ENCODE results near the gene SH3BP4. TPM values are rescaled to one million over a fixed set of nuclear protein-coding genes. Genes with fewer than 3 reads are reported as not detected.

SH3BP4 gene
- polyA plus RNA-seq, 1 donor (not counting 4 experiments of a cell fraction or from before 2014, with no cell fraction given) = 50.4 TPM

DNA sequence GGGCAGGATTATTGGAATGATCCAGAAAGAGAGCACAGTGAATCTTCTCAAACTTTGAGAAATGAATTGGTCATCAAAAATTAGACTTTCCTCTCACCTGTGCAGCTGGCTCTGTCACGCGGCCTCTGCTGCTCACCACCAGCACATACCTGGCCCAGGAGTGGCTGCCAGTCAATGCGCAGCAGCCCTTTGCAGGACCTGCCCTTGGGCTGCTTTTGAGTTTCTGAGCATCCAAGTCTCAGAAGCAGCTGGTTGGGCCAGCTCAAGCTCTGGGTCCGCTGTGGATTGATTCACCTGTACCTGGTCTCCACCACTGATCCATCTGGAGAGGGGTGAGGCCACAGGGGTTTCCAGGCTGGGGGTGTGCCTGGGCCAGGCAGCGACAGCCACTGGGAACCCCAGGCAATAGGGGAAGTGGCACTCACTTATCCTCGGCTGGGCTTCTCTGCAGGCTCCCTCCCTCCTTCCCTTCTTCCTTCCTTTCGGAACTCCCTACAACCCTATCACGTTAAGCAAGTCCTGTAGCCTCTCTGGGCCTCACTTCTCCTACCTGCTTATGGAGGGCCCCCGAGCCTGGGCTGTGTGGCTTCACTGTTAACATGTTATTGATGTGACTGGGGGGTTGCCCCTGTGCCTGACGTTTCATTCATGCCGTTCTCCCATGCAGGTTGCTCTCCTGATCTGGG is 48.1 kb downstream of the SH3BP4 start:
- Histone ChIP-seq H3K9ac (ENCODE audit: control insufficient read depth, extremely low read depth, insufficient read depth, low read length) (no peak overlapping the region), H4K20me1 (ENCODE audit: control insufficient read depth, extremely low read depth, insufficient read depth, low read length) (peaks cover 6% of the 10 kb centered on the region), H3K79me2 (ENCODE audit: control insufficient read depth, insufficient read depth, low read length) (peaks cover 82% of the 10 kb centered on the region), H3K4me1 (ENCODE audit: control insufficient read depth, extremely low read depth, insufficient read depth, low read length) (no peaks in the 10 kb centered on the region), H3K27ac (ENCODE audit: control insufficient read depth, insufficient read depth, low read length) (no peak overlapping the region), H3K36me3 (ENCODE audit: control insufficient read depth in 2 of 2, extremely low read depth in 1 of 2, insufficient read depth in 2 of 2, low read length in 2 of 2) (peaks cover 32 to 54% of the 10 kb centered on the region in 2 experiments), H2AFZ (ENCODE audit: control insufficient read depth, low read length) (no peak overlapping the region), H3K4me2 (ENCODE audit: control insufficient read depth, extremely low read depth, insufficient read depth, low read depth, low read length) (no peak overlapping the region), H3K4me3 (ENCODE audit: control insufficient read depth in 2 of 3, extremely low read depth in 1 of 3, insufficient read depth in 2 of 3, low read depth in 1 of 3, low read length in 3 of 3) (no peak overlapping the region), H3K27me3 (ENCODE audit: control insufficient read depth, extremely low read depth, insufficient read depth, low read length) (no peaks in the 10 kb centered on the region), H3K9me1 (ENCODE audit: control insufficient read depth, extremely low read depth, insufficient read depth, low read length) (peaks cover 6% of the 10 kb centered on the region), H3K9me3 (ENCODE audit: control insufficient read depth, low read depth, low read length) (no peaks in the 10 kb centered on the region)
- dilution Hi-C loops (cut with MboI; ENCODE audit: extremely low pct_ligation_motif_present, low sequenced_read_pairs) = no loop called here
- FAIRE-seq (no peak), DNase-seq (ENCODE audit: low read depth, low spot score) (no peak)
- TF ChIP-seq CTCF (optimal IDR thresholded peaks at IDR 0.05 in 1 of 3, IDR thresholded peaks at IDR 0.05 in 1 of 3, conservative IDR thresholded peaks at IDR 0.05 in 1 of 3; ENCODE audit: extremely low read depth in 1 of 3, insufficient read depth in 2 of 3, low read length in 3 of 3) = no peak
- TF ChIP-seq EZH2 (IDR thresholded peaks at IDR 0.05; ENCODE audit: low read length) = no peak

DNA sequence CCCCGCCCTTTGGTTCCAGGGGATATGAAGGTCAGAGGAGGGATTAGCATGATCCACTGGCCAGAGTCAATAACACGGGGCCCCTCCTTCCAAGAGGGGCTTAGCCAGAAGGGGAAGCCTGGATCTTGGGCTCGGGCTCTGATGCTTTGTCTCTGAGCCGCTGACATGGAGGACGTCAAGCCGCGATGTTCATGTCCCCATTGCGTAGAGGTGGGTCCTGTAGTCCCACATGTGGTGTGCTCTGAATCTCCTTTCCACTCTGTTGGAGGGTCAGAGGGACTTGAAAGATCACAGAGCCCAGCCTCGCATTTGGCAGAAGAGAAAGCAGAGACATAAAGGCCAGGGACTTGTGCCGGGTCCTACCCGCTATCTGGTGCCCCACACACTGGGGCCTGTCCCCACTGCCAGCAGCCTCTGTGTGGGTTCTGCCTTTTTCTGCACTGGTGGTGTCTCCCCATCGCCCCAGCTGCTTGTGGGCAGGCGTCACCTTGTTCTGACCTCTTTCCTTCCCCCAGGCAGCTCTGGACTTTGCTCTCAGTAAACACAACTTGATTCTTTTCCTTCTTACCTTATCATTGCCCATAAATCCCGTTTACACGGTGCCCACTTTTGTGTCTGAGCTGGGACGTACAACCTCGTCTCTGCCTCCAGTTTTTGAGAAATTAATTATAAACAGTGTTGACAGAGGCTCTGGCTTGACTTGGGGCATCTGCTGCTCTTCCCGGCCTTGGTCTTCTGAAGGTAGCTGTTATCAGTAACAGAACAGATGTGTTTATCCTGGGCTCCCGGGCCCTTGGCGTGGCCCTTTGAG is 48.8 kb downstream of the SH3BP4 start:
- Histone ChIP-seq H2AFZ (ENCODE audit: control insufficient read depth, low read length) (no peak overlapping the region), H3K4me3 (ENCODE audit: control insufficient read depth in 2 of 3, extremely low read depth in 1 of 3, insufficient read depth in 2 of 3, low read depth in 1 of 3, low read length in 3 of 3) (no peak overlapping the region), H4K20me1 (ENCODE audit: control insufficient read depth, extremely low read depth, insufficient read depth, low read length) (peaks cover 6% of the 10 kb centered on the region), H3K36me3 (ENCODE audit: control insufficient read depth in 2 of 2, extremely low read depth in 1 of 2, insufficient read depth in 2 of 2, low read length in 2 of 2) (peaks cover 34 to 55% of the 10 kb centered on the region in 2 experiments), H3K4me1 (ENCODE audit: control insufficient read depth, extremely low read depth, insufficient read depth, low read length) (peaks cover 4% of the 10 kb centered on the region), H3K9me1 (ENCODE audit: control insufficient read depth, extremely low read depth, insufficient read depth, low read length) (peaks cover 9% of the 10 kb centered on the region), H3K79me2 (ENCODE audit: control insufficient read depth, insufficient read depth, low read length) (peaks cover 82% of the 10 kb centered on the region), H3K27ac (ENCODE audit: control insufficient read depth, insufficient read depth, low read length) (no peak overlapping the region), H3K4me2 (ENCODE audit: control insufficient read depth, extremely low read depth, insufficient read depth, low read depth, low read length) (no peak overlapping the region), H3K9ac (ENCODE audit: control insufficient read depth, extremely low read depth, insufficient read depth, low read length) (no peak overlapping the region), H3K9me3 (ENCODE audit: control insufficient read depth, low read depth, low read length) (no peaks in the 10 kb centered on the region), H3K27me3 (ENCODE audit: control insufficient read depth, extremely low read depth, insufficient read depth, low read length) (no peaks in the 10 kb centered on the region)
- DNase-seq (ENCODE audit: low read depth, low spot score) (no peak), FAIRE-seq (no peak)
- dilution Hi-C loops (cut with MboI; ENCODE audit: extremely low pct_ligation_motif_present, low sequenced_read_pairs) = no loop called here
- TF ChIP-seq CTCF (optimal IDR thresholded peaks at IDR 0.05 in 1 of 3, IDR thresholded peaks at IDR 0.05 in 1 of 3, conservative IDR thresholded peaks at IDR 0.05 in 1 of 3; ENCODE audit: extremely low read depth in 1 of 3, insufficient read depth in 2 of 3, low read length in 3 of 3) (no peak), EZH2 (IDR thresholded peaks at IDR 0.05; ENCODE audit: low read length) (no peak)
